Occipital lobe (tissue), 2 donors: ENCODE results near the gene ZHX3. TPM values are rescaled to one million over a fixed set of nuclear protein-coding genes. Genes with fewer than 3 reads are reported as not detected.

Experiments
- DNase-seq: peaks from one replicate; lab custom pipeline; 2025; lab: John Stamatoyannopoulos, UW
- total RNA-seq: library from RNA; depleted of rRNA; stranded (reverse); fragments of >200 nt; gene quantifications from one replicate; pipeline ENCODE4 v1.2.3, GENCODE V29; 2014

The ZHX3 gene
- total RNA-seq, 1 donor from 2014 or later, result 18.9 TPM

GRCh38 chr20:41191562-41192500, 125.7 kb downstream of the ZHX3 start:
- DNase-seq, result no peak

- no peak for DNase-seq
Observed at GRCh38 chr20:41187668-41188067, 129.9 kb downstream of the ZHX3 start.

GRCh38 chr20:41185013-41185757, 132.3 kb downstream of the ZHX3 start:
- peak; percentile 40 for DNase-seq

- no peak for DNase-seq
Observed at GRCh38 chr20:41183831-41184230, 133.7 kb downstream of the ZHX3 start.

GRCh38 chr20:41183391-41183790, 134.1 kb downstream of the ZHX3 start:
- DNase-seq, result no peak

- DNase-seq, result no peak
Observed at GRCh38 chr20:41182296-41183212, 135.0 kb downstream of the ZHX3 start.

- DNase-seq, result no peak
Observed at GRCh38 chr20:41181567-41181966, 136.0 kb downstream of the ZHX3 start.

- no peak for DNase-seq
Observed at GRCh38 chr20:41180599-41181333, 136.8 kb downstream of the ZHX3 start.

- no peak for DNase-seq
Observed at GRCh38 chr20:41179961-41180360, 137.6 kb downstream of the ZHX3 start.

GRCh38 chr20:41178904-41179432, 138.6 kb downstream of the ZHX3 start:
- no peak for DNase-seq

GRCh38 chr20:41178495-41178894, 139.0 kb downstream of the ZHX3 start:
- DNase-seq, result no peak

- DNase-seq, result peak; percentile 58
Observed at GRCh38 chr20:41177636-41178035, 139.9 kb downstream of the ZHX3 start.

- DNase-seq, result no peak
Observed at GRCh38 chr20:41176711-41177552, 140.6 kb downstream of the ZHX3 start.

- DNase-seq, result no peak
Observed at GRCh38 chr20:41175727-41176330, 141.7 kb downstream of the ZHX3 start.

- DNase-seq, result no peak
Observed at GRCh38 chr20:41175201-41175651, 142.3 kb downstream of the ZHX3 start.

GRCh38 chr20:41174782-41175181, 142.7 kb downstream of the ZHX3 start:
- DNase-seq, result no peak

GRCh38 chr20:41174373-41174772, 143.2 kb downstream of the ZHX3 start:
- no peak for DNase-seq

- no peak for DNase-seq
Observed at GRCh38 chr20:41173791-41174341, 143.7 kb downstream of the ZHX3 start.
